ENCODE results near the gene MAD1L1.

Gene MAD1L1

GRCh38 chr7:2227699-2228098, 5.0 kb downstream of the MAD1L1 start (continued):
- TF ChIP-seq ZNF518A (tag by site-specific recombination; conservative IDR thresholded peaks at IDR 0.05; ENCODE audit: low read depth) (no peak), ZNF776 (tag by site-specific recombination; IDR thresholded peaks at IDR 0.05; ENCODE audit: borderline replicate concordance) (no peak), ZNF621 (tag by site-specific recombination; IDR thresholded peaks at IDR 0.05) (no peak), GLI4 (tag by site-specific recombination; IDR thresholded peaks at IDR 0.05) (no peak), ZFP41 (tag by site-specific recombination; IDR thresholded peaks at IDR 0.05; ENCODE audit: borderline replicate concordance) (no peak), ZNF202 (tag by site-specific recombination; IDR thresholded peaks at IDR 0.05; ENCODE audit: borderline replicate concordance) (no peak), ZNF426 (tag by site-specific recombination; IDR thresholded peaks at IDR 0.05) (no peak), ZNF146 (tag by site-specific recombination; IDR thresholded peaks at IDR 0.05) (no peak), EGR2 (tag by site-specific recombination; IDR thresholded peaks at IDR 0.05; ENCODE audit: low read depth) (no peak), ZNF433 (tag by site-specific recombination; IDR thresholded peaks at IDR 0.05; ENCODE audit: low read depth) (no peak)

- ChIA-PET POLR2A (no interaction called here), CTCF (no interaction called here)
- TF ChIP-seq OVOL3 (tag by site-specific recombination; IDR thresholded peaks at IDR 0.05), result no peak
- TF ChIP-seq ZNF645 (tag by site-specific recombination; IDR thresholded peaks at IDR 0.05), result no peak
- no peak for TF ChIP-seq CTCF (tag by site-specific recombination; IDR thresholded peaks at IDR 0.05)
- TF ChIP-seq ZIC2 (tag by site-specific recombination; IDR thresholded peaks at IDR 0.05), result no peak
- TF ChIP-seq ZNF239 (tag by site-specific recombination; IDR thresholded peaks at IDR 0.05), result no peak
- TF ChIP-seq PRDM4 (tag by site-specific recombination; IDR thresholded peaks at IDR 0.05), result no peak
- TF ChIP-seq ZNF416 (tag by site-specific recombination; IDR thresholded peaks at IDR 0.05), result no peak
- no peak for TF ChIP-seq ZBTB44 (tag by site-specific recombination; IDR thresholded peaks at IDR 0.05)
- H3K27ac ChIP-seq (ENCODE audit: extremely low read depth, low read depth, low read length), result no peak overlapping the region
- no peaks in the 10 kb centered on the region for H3K4me1 ChIP-seq (ENCODE audit: control insufficient read depth, insufficient read depth, low read length)
- H3K4me3 ChIP-seq (ENCODE audit: low read depth, low read length), result no peak overlapping the region
- H3K9me3 ChIP-seq (ENCODE audit: control insufficient read depth, insufficient read depth, low read depth, low read length), result no peaks in the 10 kb centered on the region
- H3K36me3 ChIP-seq (ENCODE audit: control insufficient read depth in 2 of 2, insufficient read depth in 1 of 2, low read length in 2 of 2), result peaks cover 11 to 92% of the 10 kb centered on the region in 2 experiments
Observed at GRCh38 chr7:2225830-2226229, 6.9 kb downstream of the MAD1L1 start.

Measured in HEK293 (cell line).